Measurements from ENCODE around the gene TRPM1. TPM values are rescaled to one million over a fixed set of nuclear protein-coding genes. Genes with fewer than 3 reads are reported as not detected.

Gene TRPM1
- total and polyA plus RNA-seq, 7 donors, result 0.03 TPM; not detected in 6

GRCh38 chr15:31148297-31149087, 47.0 kb upstream of the TRPM1 start:
- ATAC-seq (no peak), DNase-seq (no peak)
- Histone ChIP-seq H3K27ac (no peak overlapping the region), H3K4me1 (no peaks in the 10 kb centered on the region), H3K4me3 (no peak overlapping the region), H3K9me3 (no peaks in the 10 kb centered on the region), H3K27me3 (ENCODE audit: insufficient read depth in 3 of 3, low read length in 2 of 3) (peaks cover 0 to 1% (median 0%) of the 10 kb centered on the region in 3 donors), H3K36me3 (ENCODE audit: insufficient read depth in 1 of 2, low read depth in 1 of 2) (no peaks in the 10 kb centered on the region)
- intact Hi-C loops (cut with DNase I), result no loop called here
- TF ChIP-seq CTCF (IDR thresholded peaks at IDR 0.05), result no peak
- WGBS, 3 donors, result 42 to 44% (median 43%) methylated on average over 13 of the region's 13 CpGs

GRCh38 chr15:31147944-31148296, 46.4 kb upstream of the TRPM1 start:
- no peaks in the 10 kb centered on the region for H3K4me1 ChIP-seq
- intact Hi-C loops (cut with DNase I), result no loop called here
- TF ChIP-seq CTCF (IDR thresholded peaks at IDR 0.05), result no peak
- WGBS, 3 donors, result 64 to 70% (median 65%) methylated on average over 4 of the region's 4 CpGs
- ATAC-seq (no peak), DNase-seq (no peak)
- H3K27ac ChIP-seq, result no peak overlapping the region
- H3K9me3 ChIP-seq, result no peaks in the 10 kb centered on the region
- H3K36me3 ChIP-seq (ENCODE audit: insufficient read depth in 1 of 2, low read depth in 1 of 2), result no peaks in the 10 kb centered on the region
- H3K4me3 ChIP-seq, result no peak overlapping the region
- peaks cover 0 to 1% (median 0%) of the 10 kb centered on the region in 3 donors for H3K27me3 ChIP-seq (ENCODE audit: insufficient read depth in 3 of 3, low read length in 2 of 3)

- Histone ChIP-seq H3K27me3 (ENCODE audit: insufficient read depth in 3 of 3, low read length in 2 of 3) (peaks cover 0 to 1% (median 0%) of the 10 kb centered on the region in 3 donors), H3K9me3 (no peaks in the 10 kb centered on the region), H3K4me3 (no peak overlapping the region), H3K27ac (no peak overlapping the region), H3K4me1 (no peaks in the 10 kb centered on the region), H3K36me3 (ENCODE audit: insufficient read depth in 1 of 2, low read depth in 1 of 2) (no peaks in the 10 kb centered on the region)
- DNase-seq (no peak), ATAC-seq (no peak)
- TF ChIP-seq CTCF (IDR thresholded peaks at IDR 0.05), result no peak
- WGBS, 3 donors, result 74 to 79% (median 78%) methylated on average over 8 of the region's 8 CpGs
- intact Hi-C loops (cut with DNase I), result no loop called here
Measured at GRCh38 chr15:31147456-31147855, 45.9 kb upstream of the TRPM1 start.

- no peak for ATAC-seq
- intact Hi-C loops (cut with DNase I), result no loop called here
Measured at GRCh38 chr15:31145271-31145911, 43.9 kb upstream of the TRPM1 start.

More at GRCh38 chr15:31145271-31145911, 43.9 kb upstream of the TRPM1 start:
- no peak for DNase-seq
- WGBS, 3 donors, result 80 to 83% (median 81%) methylated on average over 7 of the region's 7 CpGs
- Histone ChIP-seq H3K27me3 (ENCODE audit: insufficient read depth in 3 of 3, low read length in 2 of 3) (no peaks in the 10 kb centered on the region), H3K27ac (no peak overlapping the region), H3K4me1 (no peaks in the 10 kb centered on the region), H3K4me3 (no peak overlapping the region), H3K36me3 (ENCODE audit: insufficient read depth in 1 of 2, low read depth in 1 of 2) (no peaks in the 10 kb centered on the region), H3K9me3 (no peaks in the 10 kb centered on the region)
- no peak for TF ChIP-seq CTCF (IDR thresholded peaks at IDR 0.05)
